ENCODE results near the gene GIGYF2.

- TF ChIP-seq, protein P1, sequence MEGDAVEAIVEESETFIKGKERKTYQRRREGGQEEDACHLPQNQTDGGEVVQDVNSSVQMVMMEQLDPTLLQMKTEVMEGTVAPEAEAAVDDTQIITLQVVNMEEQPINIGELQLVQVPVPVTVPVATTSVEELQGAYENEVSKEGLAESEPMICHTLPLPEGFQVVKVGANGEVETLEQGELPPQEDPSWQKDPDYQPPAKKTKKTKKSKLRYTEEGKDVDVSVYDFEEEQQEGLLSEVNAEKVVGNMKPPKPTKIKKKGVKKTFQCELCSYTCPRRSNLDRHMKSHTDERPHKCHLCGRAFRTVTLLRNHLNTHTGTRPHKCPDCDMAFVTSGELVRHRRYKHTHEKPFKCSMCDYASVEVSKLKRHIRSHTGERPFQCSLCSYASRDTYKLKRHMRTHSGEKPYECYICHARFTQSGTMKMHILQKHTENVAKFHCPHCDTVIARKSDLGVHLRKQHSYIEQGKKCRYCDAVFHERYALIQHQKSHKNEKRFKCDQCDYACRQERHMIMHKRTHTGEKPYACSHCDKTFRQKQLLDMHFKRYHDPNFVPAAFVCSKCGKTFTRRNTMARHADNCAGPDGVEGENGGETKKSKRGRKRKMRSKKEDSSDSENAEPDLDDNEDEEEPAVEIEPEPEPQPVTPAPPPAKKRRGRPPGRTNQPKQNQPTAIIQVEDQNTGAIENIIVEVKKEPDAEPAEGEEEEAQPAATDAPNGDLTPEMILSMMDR (IDR thresholded peaks at IDR 0.05) = no peak
- no peak for TF ChIP-seq POLR2A (IDR thresholded peaks at IDR 0.05)
These were observed 1.5 kb downstream of the GIGYF2 start for GRCh38 chr2:232698556-232699091.

Measured in transverse colon (tissue), 3 donors.